Nephron progenitor cell (in vitro differentiated cells): Measurements from ENCODE around the gene RNF126.
"Not testable (repeated sequence)": the region's sequence is repeated elsewhere in the genome, so short reads cannot be mapped to it uniquely, and the experiment has no call there.

Experiments used
- DNase-seq: peaks from one replicate; pipeline ENCODE4 v3.0.0; 2021
- H3K27ac Mint-ChIP-seq: 2 replicates; pipeline ENCODE4 v1.8.0; 2021; ENCODE audit warnings: mild to moderate bottlenecking, moderate library complexity, mixed read lengths
- H3K27me3 Mint-ChIP-seq: 2 replicates; pipeline ENCODE4 v1.8.0; 2021; ENCODE audit warnings: mild to moderate bottlenecking, low read depth, mixed read lengths; ENCODE audit not compliant: poor library complexity
- H3K36me3 Mint-ChIP-seq: 2 replicates; pipeline ENCODE4 v1.8.0; 2021; ENCODE audit warnings: low read depth, mixed read lengths
- H3K4me1 Mint-ChIP-seq: 2 replicates; pipeline ENCODE4 v1.8.0; 2021; ENCODE audit warnings: mixed read lengths
- H3K4me3 Mint-ChIP-seq: 2 replicates; pipeline ENCODE4 v1.8.0; 2021; ENCODE audit warnings: mild to moderate bottlenecking, moderate library complexity, mixed read lengths
- H3K9me3 Mint-ChIP-seq: 2 replicates; pipeline ENCODE4 v1.8.0; 2021; ENCODE audit warnings: mild to moderate bottlenecking, moderate library complexity, mixed read lengths
- CTCF ChIP-seq: fragments of 200-600 bp; sonication (generic); IDR thresholded peaks from 2 replicates; pipeline ENCODE4 v1.5.0; 2021; ENCODE audit warnings: antibody characterized with exemption

RNF126 gene

DNA sequence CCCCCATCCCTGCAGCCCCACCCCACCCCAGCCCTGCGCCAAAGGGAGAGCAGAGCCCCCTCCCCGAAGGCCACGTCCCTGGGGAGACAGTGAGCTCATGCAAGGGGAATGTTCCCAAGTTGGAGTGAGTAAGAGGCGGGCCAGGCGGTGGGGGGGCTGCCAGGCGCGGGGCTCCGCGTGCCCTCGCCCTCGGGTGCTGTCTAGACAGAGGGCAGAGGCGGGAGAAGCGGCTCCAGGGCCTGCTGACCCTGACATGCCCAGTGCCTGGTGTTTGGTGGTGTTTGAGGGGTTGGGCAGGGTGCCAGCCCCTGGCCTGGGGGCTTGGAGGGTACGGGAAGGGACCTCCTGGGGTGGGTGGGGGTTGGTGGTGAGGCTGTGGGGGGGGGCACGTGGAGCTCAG lies 14.2 kb upstream of the RNF126 start:
- Mint-ChIP-seq H3K9me3 (no peaks in the 10 kb centered on the region), H3K27me3 (peaks cover 22% of the 10 kb centered on the region), H3K27ac (no peak overlapping the region), H3K36me3 (no peaks in the 10 kb centered on the region), H3K4me3 (no peak overlapping the region), H3K4me1 (peaks cover 26% of the 10 kb centered on the region)
- TF ChIP-seq CTCF = no peak
- DNase-seq = no peak

- peak; percentile 54 for DNase-seq
- Mint-ChIP-seq H3K27me3 (peaks cover 22% of the 10 kb centered on the region), H3K4me3 (peak within 1 kb of the TSS; percentile 62), H3K4me1 (peaks cover 20% of the 10 kb centered on the region), H3K9me3 (no peaks in the 10 kb centered on the region), H3K27ac (no peak within 1 kb of the TSS), H3K36me3 (no peaks in the 10 kb centered on the region)
- TF ChIP-seq CTCF = no peak
These were observed 13.5 kb upstream of the RNF126 start, which contains the start of gene FSTL3 for GRCh38 chr19:676339-677105. Gene FSTL3, plus strand, starts transcription at chr19:676392. Its CDS starts 32 bp downstream, at chr19:676424.

GRCh38 chr19:676007-676338 lies 13.0 kb upstream of the RNF126 start:
- Mint-ChIP-seq H3K27me3 (peaks cover 22% of the 10 kb centered on the region), H3K9me3 (no peaks in the 10 kb centered on the region), H3K36me3 (no peaks in the 10 kb centered on the region), H3K4me3 (peak overlapping the region; percentile 58), H3K4me1 (peaks cover 20% of the 10 kb centered on the region), H3K27ac (no peak overlapping the region)
- no peak for DNase-seq
- TF ChIP-seq CTCF = no peak

DNA sequence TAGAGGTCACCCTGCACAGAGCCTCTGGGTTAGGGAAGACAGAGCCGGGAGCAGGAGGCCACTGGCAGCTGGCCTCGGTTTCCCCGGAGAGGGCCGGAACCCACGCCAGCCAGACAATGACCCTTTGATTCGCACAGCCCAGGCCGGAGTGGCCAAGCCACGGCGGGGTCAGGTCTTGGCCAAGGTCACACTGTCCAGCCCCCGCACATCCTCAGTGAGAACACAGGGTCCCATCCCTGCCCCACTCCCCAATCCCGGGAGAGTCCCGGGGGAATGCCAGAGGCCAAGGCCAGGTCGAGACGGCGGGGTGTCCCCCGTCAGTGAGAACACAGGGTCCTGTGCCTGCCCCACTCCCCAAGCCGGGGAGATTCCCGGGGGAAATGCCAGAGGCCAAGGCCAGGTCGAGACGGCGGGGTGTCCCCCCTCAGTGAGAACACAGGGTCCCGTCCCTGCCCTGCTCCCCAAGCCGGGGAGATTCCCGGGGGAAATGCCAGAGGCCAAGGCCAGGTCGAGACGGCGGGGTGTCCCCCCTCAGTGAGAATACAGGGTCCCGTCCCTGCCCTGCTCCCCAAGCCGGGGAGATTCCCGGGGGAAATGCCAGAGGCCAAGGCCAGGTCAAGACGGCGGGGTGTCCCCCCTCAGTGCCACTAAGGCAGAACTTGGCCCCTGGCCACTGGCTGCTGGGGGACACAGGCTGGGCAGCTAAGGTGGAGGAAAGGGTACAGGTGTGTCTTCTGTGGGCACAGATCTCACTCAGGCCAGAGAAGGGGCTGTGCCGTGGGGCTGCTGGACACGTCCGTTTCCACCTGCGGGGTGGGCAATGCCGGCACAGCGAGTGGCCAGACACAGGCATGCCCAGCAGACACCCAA lies 11.5 kb upstream of the RNF126 start:
- DNase-seq = no peak
- peaks cover 20% of the 10 kb centered on the region for H3K4me1 Mint-ChIP-seq
- no peak for TF ChIP-seq CTCF
- peak overlapping the region; percentile 62 for H3K4me3 Mint-ChIP-seq
- no peaks in the 10 kb centered on the region for H3K36me3 Mint-ChIP-seq
- H3K27ac Mint-ChIP-seq = no peak overlapping the region
- H3K9me3 Mint-ChIP-seq = no peaks in the 10 kb centered on the region
- peaks cover 22% of the 10 kb centered on the region for H3K27me3 Mint-ChIP-seq

DNA sequence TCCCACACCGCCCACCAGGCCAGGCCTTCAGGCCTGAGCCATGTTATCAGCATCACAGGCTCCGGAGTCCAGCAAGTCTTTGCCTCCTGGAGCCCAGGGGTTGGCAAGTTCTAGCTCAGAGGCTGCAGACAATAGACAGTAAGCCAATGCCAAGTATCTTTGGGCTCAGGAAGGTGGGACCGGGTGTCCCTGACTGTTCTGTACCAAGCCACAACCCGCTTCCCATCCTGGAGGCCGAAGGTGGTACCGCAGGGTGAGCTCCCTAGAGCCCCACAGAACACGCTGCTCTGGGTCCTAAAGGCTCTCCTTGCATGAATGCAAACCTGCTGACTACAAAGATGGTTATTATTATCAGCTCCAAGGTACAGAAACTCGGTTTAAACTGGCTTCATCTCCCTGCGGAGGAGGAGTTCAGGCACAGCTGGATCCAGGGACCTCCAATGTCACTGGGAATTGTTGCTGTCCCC lies 7.6 kb upstream of the RNF126 start:
- H3K4me1 Mint-ChIP-seq = peaks cover 15% of the 10 kb centered on the region
- H3K27me3 Mint-ChIP-seq = peaks cover 13% of the 10 kb centered on the region
- TF ChIP-seq CTCF = no peak
- H3K4me3 Mint-ChIP-seq = no peak overlapping the region
- DNase-seq = no peak
- no peak overlapping the region for H3K27ac Mint-ChIP-seq
- H3K9me3 Mint-ChIP-seq = peaks cover 24% of the 10 kb centered on the region
- H3K36me3 Mint-ChIP-seq = no peaks in the 10 kb centered on the region

DNA sequence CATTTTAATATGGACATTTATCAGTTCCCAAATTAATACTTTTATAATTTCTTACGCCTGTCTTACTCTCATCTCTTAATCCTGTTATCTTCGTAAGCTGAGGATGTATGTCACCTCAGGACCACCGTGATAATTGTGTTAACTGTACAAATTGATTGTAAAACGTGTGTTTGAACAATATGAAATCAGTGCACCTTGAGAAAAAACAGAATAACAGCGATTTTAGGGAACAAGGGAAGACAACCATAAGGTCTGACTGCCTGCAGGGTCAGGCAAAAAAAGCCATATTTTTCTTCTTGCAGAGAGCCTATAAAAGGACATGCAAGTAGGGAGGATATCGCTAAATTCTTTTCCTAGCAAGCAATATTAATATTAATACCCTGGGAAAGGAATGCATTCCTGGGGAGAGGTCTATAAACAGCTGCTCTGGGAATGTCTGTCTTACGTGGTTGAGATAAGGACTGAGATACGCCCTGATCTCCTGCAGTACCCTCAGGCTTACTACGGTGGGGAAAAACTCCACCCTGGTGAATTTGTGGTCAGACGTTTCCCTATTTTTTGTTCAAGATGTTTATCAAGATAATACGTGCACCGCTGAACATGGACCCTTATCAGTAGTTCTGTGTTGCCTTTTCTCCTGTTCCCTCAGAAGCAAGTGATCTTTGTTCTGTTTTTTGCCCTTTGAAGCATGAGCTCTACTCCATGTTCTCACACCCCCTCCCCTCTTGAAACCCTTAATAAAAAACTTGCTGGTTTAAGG lies 5.8 kb upstream of the RNF126 start:
- not testable (repeated sequence) for H3K27me3 Mint-ChIP-seq, DNase-seq, H3K27ac Mint-ChIP-seq, H3K4me3 Mint-ChIP-seq, H3K4me1 Mint-ChIP-seq, H3K36me3 Mint-ChIP-seq
- peaks cover 24% of the 10 kb centered on the region for H3K9me3 Mint-ChIP-seq

GRCh38 chr19:666985-667573 lies 4.1 kb upstream of the RNF126 start:
- not testable (repeated sequence) for H3K36me3 Mint-ChIP-seq, H3K4me3 Mint-ChIP-seq, DNase-seq, H3K27ac Mint-ChIP-seq, H3K27me3 Mint-ChIP-seq, H3K4me1 Mint-ChIP-seq
- H3K9me3 Mint-ChIP-seq = peaks cover 24% of the 10 kb centered on the region
